Lower leg skin (tissue), 4 donors: ENCODE results near the gene TMIGD3. TPM values are rescaled to one million over a fixed set of nuclear protein-coding genes. Genes with fewer than 3 reads are reported as not detected.
A peak's percentile ranks its signal among the peaks of the same experiment; 100 is the strongest.
"Not testable (repeated sequence)": the region's sequence is repeated elsewhere in the genome, so short reads cannot be mapped to it uniquely, and the experiment has no call there.

Source experiments
- DNase-seq, 2 donors: peaks; one replicate each; pipeline ENCODE4 v3.0.0-alpha.2; 2019; ENCODE audit warnings: low spot score in 2 of 2
- H3K4me3 ChIP-seq: fragments of 200-600 bp; sonication (generic); 2 replicates; pipeline ENCODE4 v1.5.1; 2017; ENCODE audit warnings: mild to moderate bottlenecking, low read depth; ENCODE audit not compliant: poor library complexity, severe bottlenecking
- POLR2A ChIP-seq, 2 donors: fragments of 450-650 bp; IDR thresholded peaks; one replicate each; pipeline ENCODE4 v1.6.1; 2016 to 2017; ENCODE audit warnings: antibody characterized with exemption in 2 of 2, mild to moderate bottlenecking in 1 of 2, moderate library complexity in 1 of 2
- WGBS, 2 donors: methylation state at CpG; one replicate each; pipeline ENCODE4 v1.1.5; 2018; 5-methylcytosine and 5-hydroxymethylcytosine counted together
- intact Hi-C: fragments of 100-400 bp; cut with DNase I; formaldehyde crosslinking; loops from one replicate; pipeline ENCODE4 v1.15.0; 2023; ENCODE audit warnings: low total_unique reads
- total RNA-seq, 4 donors: library from RNA; depleted of rRNA; stranded (reverse); fragments of >200 nt; gene quantifications; one replicate each; pipeline ENCODE4 v1.1.0, GENCODE V29; 2016
- TF ChIP-seq, protein P1 (sequence below), 3 donors: fragments of 450-650 bp; IDR thresholded peaks; one replicate each; pipeline ENCODE4 v1.5.1; 2016; ENCODE audit warnings: antibody characterized with exemption in 3 of 3, mild to moderate bottlenecking in 3 of 3, moderate library complexity in 2 of 3

The TMIGD3 gene
- 1 to 10 TPM in 1 of 4 donors, under 1 TPM in 2, not detected in 1; 0.54 to 1.2 (median 0.68) TPM for total RNA-seq

GRCh38 chr1:111503585-111504060 lies at the start of gene TMIGD3, which contains the start of gene ADORA3:
TMIGD3 (minus strand) TSS chr1:111503633; CDS start chr1:111503354, 279 bp downstream.
ADORA3 (minus strand) TSS chr1:111503633; CDS start chr1:111503354, 279 bp downstream.
- 65 to 66% methylated on average over 4 of the region's 4 CpGs for WGBS, 2 donors
- intact Hi-C loops: loop anchor here (10.0 kb wide), 1 partner anchor 151 kb away; no protein-coding TSS in a partner anchor
- DNase-seq: no peak
- no peak for TF ChIP-seq POLR2A (IDR thresholded peaks at IDR 0.05)
- TF ChIP-seq, protein P1, sequence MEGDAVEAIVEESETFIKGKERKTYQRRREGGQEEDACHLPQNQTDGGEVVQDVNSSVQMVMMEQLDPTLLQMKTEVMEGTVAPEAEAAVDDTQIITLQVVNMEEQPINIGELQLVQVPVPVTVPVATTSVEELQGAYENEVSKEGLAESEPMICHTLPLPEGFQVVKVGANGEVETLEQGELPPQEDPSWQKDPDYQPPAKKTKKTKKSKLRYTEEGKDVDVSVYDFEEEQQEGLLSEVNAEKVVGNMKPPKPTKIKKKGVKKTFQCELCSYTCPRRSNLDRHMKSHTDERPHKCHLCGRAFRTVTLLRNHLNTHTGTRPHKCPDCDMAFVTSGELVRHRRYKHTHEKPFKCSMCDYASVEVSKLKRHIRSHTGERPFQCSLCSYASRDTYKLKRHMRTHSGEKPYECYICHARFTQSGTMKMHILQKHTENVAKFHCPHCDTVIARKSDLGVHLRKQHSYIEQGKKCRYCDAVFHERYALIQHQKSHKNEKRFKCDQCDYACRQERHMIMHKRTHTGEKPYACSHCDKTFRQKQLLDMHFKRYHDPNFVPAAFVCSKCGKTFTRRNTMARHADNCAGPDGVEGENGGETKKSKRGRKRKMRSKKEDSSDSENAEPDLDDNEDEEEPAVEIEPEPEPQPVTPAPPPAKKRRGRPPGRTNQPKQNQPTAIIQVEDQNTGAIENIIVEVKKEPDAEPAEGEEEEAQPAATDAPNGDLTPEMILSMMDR (IDR thresholded peaks at IDR 0.05): no peak
- H3K4me3 ChIP-seq: peak within 1 kb of the TSS; percentile 10

DNA sequence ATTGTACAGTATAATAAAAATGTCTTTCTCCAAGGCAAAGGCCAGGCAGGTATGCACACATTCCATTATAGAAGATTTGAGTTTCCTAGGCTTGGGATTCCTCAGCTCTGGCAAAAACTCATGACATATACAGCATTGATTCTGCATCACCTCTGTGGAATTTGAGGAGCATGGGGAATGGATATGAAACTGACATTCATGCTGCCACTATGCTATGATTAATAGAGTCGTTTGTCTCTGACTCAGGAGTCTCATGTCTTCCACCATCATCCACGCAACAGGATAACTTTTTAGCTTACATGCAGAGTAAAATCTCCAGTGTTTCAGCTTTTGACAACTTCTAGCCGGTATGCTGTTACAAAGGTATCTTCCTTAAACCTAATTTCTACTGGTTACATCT lies 49.8 kb upstream of the TMIGD3 start:
- no peak for DNase-seq
- TF ChIP-seq, protein P1 (IDR thresholded peaks at IDR 0.05): no peak
- TF ChIP-seq POLR2A (IDR thresholded peaks at IDR 0.05): no peak
- H3K4me3 ChIP-seq: no peak overlapping the region
- WGBS, 2 donors: 81 to 87% methylated on average over 3 of the region's 3 CpGs
- intact Hi-C loops: no loop called here

- no peak for DNase-seq
- no peak for TF ChIP-seq POLR2A (IDR thresholded peaks at IDR 0.05)
- TF ChIP-seq, protein P1 (IDR thresholded peaks at IDR 0.05): no peak
- intact Hi-C loops: no loop called here
- no peak overlapping the region for H3K4me3 ChIP-seq
Observed at GRCh38 chr1:111552587-111552986, 49.2 kb upstream of the TMIGD3 start.

- no peak for TF ChIP-seq POLR2A (IDR thresholded peaks at IDR 0.05)
- TF ChIP-seq, protein P1 (IDR thresholded peaks at IDR 0.05): no peak
- H3K4me3 ChIP-seq: no peak overlapping the region
- no peak for DNase-seq
- intact Hi-C loops: no loop called here
- WGBS, 2 donors: 80 to 90% methylated on average over 8 of the region's 8 CpGs
Observed at GRCh38 chr1:111551623-111552411, 48.4 kb upstream of the TMIGD3 start.

DNA sequence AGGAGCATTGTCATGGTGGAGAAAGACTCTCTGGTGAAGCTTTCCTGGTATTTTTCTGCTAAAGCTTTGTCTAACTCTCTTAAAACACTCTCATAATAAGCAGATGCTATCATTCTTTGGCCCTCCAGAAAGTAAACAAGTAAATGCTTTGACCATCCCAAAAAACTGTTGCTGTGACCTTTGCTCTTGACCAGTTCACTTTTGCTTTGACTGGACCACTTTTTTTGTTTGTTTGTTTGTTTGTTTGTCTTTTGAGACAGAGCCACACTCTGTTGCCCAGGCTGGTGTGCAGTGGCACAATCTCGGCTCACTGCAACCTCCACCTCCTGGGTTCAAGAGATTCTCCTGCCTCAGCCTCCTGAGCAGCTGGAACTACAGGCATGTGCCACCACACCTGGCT lies 44.4 kb upstream of the TMIGD3 start:
- DNase-seq, intact Hi-C loops, H3K4me3 ChIP-seq: not testable (repeated sequence)
- 90 to 100% methylated on average over 1 of the region's 1 CpG for WGBS, 2 donors

- no peak for DNase-seq
- TF ChIP-seq POLR2A (IDR thresholded peaks at IDR 0.05): no peak
- TF ChIP-seq, protein P1 (IDR thresholded peaks at IDR 0.05): no peak
- intact Hi-C loops: no loop called here
- WGBS, 2 donors: 45 to 62% methylated on average over 14 of the region's 14 CpGs
- H3K4me3 ChIP-seq: no peak overlapping the region
Observed at GRCh38 chr1:111542187-111542586, 38.8 kb upstream of the TMIGD3 start.
